HG03095 (cell line): ENCODE data around the gene INTS3.

Experiments
- ATAC-seq: cut with Tn5 transposase; IDR thresholded peaks from one replicate; pipeline ENCODE4 v1.9.1; 2021; ENCODE audit warnings: moderate library complexity; ENCODE audit not compliant: unreplicated experiment

INTS3 gene

DNA sequence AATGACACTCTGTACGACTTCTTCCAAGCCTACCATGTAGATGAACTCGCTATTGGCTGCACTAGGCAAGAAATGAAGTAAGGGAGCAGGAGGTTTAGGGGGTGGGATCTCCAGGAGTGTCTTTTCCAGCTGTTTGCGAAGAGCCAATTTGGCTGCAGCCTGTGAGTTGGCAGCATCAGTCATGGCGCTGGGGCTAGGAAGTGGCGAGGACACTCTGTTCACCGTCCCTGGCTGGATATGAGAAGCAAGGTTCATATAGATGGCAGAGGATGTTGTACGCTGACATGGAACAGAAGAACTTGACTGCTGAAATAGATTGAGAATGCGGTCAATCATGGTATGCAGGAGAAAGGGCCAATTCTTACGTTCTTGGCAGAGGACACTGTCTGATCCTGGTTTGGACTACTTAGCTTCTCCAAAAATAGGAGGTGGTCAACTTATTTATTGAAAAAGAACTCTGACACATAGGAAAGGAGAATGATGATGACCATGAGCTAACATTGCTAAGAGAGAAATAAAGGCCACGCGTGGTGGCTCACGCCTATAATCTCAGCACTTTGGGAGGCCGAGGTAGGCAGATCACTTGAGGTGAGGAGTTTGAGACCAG lies 88.5 kb downstream of the INTS3 start:
- no peak for ATAC-seq

DNA sequence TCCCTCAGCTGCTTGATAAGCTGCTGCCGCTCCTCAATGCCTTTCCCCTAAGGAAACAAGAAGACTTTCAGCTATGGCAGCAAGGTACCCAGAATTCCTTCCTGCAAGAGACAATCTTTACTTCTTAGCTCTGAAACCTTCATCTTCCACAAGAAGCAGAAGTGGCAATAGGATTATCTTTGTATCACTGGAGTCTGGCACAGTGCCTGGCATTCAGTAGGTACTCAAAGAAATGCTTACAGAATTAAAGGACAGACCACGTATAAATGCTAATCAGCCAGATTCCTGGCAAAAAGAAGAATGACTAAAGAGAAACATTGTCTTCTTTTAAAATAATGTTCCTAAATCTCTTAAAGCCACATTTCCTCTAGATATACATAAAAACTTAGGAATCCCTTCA lies 91.0 kb downstream of the INTS3 start:
- no peak for ATAC-seq
